GM12864 (cell line): ENCODE data around the gene GALNT17.
A peak's percentile ranks its signal among the peaks of the same experiment; 100 is the strongest.
"Not testable (repeated sequence)": the region's sequence is repeated elsewhere in the genome, so short reads cannot be mapped to it uniquely, and the experiment has no call there.

Experiments used
- DNase-seq: peaks from one replicate; pipeline ENCODE4 v3.0.0-alpha.2; 2011; ENCODE audit warnings: low read depth
- H3K4me3 ChIP-seq: 2 replicates; pipeline ENCODE4 v1.5.1; 2011; ENCODE audit warnings: mild to moderate bottlenecking, low read depth, low read length, control low read depth
- CTCF ChIP-seq: IDR thresholded peaks from 2 replicates; pipeline ENCODE4 v1.5.1; 2011; ENCODE audit warnings: low read depth, mild to moderate bottlenecking, moderate library complexity, low read length, control low read depth, inconsistent platforms; ENCODE audit errors: missing control alignments

The GALNT17 gene

DNA sequence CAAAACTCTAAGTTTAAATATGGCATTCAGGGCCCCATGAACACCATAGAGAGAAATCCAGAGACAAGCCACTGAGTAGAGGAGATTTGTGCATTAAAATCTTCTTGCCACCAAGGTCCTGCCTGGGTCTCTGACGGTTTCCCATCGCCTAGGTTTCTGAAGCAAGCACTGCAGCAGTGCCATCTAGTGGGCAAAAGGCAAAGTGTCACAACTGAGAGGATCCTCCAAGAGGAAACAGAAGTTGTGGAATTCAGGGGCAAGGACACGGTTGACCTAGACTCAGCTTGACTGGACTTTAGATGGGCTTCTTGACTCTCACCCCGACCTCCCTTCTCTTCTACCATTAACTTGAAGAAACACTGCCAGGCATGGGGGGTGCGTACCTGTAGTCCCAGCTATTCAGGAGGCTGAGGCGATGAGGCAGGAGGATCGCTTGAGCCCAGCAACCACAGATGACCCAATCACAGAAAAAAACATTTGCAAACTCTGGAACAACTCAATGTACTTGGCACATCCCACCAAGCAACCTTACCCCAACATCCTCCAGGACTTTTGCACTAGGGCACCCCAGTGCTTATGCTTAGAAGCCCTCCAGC is 604.1 kb downstream of the GALNT17 start:
- TF ChIP-seq CTCF = peak; percentile 88
- H3K4me3 ChIP-seq = no peak overlapping the region
- DNase-seq = peak; percentile 12

- not testable (repeated sequence) for H3K4me3 ChIP-seq, DNase-seq
Observed at GRCh38 chr7:71737931-71738540, 606.1 kb downstream of the GALNT17 start.

DNA sequence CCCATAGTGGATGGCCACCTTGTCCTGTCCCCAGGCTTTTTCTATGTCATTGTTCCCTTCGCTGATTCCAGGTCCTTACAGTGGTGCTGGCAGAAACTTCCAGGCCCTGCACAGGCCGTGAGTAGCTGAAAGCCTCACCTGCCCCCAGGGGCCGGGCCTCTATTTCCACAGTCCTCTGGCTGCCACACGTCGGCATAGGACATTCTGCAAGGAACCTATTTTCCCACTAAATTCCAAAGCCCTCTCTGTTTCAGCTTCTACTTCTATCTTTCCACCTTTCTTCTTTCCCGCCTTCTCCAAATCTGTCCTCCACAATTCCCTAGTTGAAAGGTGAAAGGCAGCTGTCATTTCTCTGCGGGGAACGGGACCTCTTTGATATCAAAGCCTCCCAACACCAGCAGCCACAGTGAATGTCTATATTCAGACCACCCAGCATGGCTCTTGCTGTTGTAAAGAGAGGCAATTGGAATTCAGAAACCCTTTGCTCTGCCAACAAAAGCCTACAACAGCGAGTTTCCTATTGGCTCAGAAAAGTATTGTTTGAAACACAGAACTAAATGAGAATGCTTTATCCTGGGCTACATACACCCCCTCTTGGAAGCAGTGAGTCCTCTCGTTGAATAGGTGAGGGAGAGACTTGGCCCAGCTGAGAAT is 607.7 kb downstream of the GALNT17 start:
- H3K4me3 ChIP-seq = no peak overlapping the region
- DNase-seq = no peak
- no peak for TF ChIP-seq CTCF

GRCh38 chr7:71740174-71740560 is 608.2 kb downstream of the GALNT17 start:
- TF ChIP-seq CTCF = no peak
- DNase-seq = no peak
- H3K4me3 ChIP-seq = no peak overlapping the region

- no peak for TF ChIP-seq CTCF
- no peak overlapping the region for H3K4me3 ChIP-seq
- no peak for DNase-seq
Observed at GRCh38 chr7:71746006-71746405, 614.1 kb downstream of the GALNT17 start.

- TF ChIP-seq CTCF = no peak
- no peak for DNase-seq
- no peak overlapping the region for H3K4me3 ChIP-seq
Observed at GRCh38 chr7:71750290-71750689, 618.3 kb downstream of the GALNT17 start.

GRCh38 chr7:71752171-71752935 is 620.4 kb downstream of the GALNT17 start:
- TF ChIP-seq CTCF = peak; percentile 51
- DNase-seq = no peak
- no peak overlapping the region for H3K4me3 ChIP-seq
